Measurements from ENCODE around the gene CEND1.

Gene CEND1

DNA sequence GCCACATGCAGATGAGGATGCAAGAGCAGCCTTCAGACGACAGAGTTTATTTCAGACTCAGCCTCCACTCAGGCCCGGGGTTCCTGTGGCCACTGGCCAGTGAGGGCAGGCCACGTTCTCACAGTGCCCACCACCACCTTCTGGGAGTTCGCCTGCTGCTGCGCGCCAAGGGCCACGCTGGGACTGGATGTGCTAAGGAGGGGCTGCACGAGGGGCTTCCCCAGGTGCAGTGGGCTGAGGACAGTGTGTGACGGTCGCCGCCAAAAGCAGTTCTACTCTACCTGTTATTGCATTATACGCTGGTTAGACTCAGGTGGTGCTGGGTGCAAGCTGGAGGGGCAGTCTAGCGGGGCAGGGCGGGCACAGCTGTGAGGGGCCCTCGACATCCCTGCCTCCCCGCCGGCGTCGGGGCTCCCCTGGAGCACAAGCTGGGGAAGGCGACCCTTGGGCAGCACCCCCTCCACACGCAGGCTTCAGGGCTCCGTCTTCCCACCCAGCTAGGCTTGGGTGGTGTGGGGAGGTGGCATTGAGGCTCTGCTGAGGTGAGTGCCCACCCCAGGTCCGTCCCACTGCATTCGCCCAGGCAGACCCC lies 2.7 kb downstream of the CEND1 start:
- Histone ChIP-seq H3K27ac (no peak overlapping the region), H3K4me3 (no peak overlapping the region)

DNA sequence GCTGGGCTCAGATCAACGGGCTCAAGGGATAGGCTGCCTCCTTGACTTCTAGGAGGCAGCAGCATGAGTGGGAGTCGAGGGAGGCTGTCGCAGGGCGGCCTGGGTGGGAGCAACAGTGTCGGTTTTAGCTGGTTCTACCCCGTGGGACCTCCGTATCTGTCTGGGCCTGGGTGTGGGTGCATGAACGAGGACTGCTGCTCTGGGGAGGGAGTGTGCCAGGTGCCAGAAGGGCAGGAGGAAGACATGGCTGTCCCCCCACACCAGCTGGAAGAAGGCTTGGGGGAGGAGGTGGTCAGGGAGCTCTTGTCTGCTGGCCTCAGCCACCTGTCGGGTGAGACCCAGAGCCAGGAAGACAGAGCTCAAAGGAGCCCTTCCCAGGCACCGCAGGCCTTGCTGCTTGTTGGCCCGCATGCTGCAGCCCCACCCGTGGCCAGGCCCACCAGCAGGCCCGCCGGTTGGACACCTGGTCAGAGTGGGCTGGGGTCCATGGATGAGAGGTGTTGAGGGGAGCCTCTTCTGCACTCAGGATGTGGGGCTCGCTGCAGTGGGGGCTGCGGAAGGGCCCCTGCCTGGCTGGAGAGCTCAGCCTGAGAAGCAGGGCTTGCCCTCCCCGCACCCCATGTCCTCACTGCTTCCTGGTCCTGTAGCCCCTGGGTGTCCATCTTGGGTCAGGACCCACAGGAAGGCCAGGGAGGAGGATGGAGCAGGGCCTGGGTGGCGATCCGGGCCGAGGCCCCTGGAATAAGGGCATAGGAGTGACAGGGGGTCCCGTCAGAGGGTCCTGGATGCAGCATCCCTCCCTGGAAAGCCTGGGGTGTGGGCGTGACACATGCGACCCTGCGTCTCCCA lies 3.4 kb downstream of the CEND1 start:
- H3K27ac ChIP-seq: no peak overlapping the region
- H3K4me3 ChIP-seq: no peak overlapping the region

GRCh38 chr11:783581-784015 lies 6.3 kb downstream of the CEND1 start:
- peak overlapping the region in 6 of 21 experiments; percentile 5 to 60 (median 30) for H3K27ac ChIP-seq
- no peak overlapping the region for H3K4me3 ChIP-seq

DNA sequence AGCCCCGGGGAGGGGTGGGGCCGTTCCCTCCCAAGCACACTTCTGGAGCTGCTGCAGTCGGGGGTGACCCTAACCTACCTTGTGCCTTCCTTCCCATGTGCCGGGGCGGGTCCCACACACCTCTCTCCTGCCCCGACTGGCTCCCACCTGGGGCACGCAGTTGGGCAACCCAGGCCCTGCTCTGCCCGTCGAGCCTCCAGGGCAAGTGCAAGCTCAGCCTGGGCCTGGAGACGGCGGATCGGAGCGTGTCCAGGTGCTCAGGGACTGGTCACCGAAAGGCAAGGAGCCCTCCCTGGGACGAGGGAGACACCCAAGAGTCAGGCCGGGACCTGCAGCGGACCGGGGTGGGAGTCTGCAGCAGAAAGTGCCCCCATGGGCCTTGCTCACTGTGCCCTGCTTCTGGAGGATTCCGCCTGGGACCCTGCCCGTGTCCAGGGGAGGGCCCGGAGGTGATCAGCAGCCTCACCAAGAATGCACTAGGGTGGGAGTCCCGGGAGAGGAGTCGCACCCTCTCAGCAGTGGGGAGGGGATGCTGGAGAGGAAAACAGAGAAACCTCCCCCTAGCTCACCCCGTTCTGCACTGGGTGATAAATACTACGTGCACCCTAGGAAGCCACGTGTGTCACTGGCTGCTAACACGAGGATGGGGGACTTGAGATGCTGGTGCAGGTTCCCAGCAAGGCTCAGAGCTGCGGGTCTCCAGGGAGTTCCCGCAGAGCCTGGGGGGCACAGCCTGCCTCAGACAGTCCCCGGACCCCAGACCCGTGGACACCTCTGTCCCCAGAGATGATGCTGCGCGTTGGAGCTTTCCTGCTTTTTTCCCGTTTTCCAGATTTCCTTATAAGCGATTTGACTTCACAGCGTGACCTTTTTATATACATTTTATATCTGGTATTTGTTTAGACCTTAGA lies 7.4 kb downstream of the CEND1 start:
- Histone ChIP-seq H3K27ac (peak overlapping the region in 2 of 21 experiments; percentile 54 to 60), H3K4me3 (no peak overlapping the region)

GRCh38 chr11:779955-780532 lies 9.8 kb downstream of the CEND1 start:
- no peak overlapping the region for H3K27ac ChIP-seq
- H3K4me3 ChIP-seq: no peak overlapping the region

DNA sequence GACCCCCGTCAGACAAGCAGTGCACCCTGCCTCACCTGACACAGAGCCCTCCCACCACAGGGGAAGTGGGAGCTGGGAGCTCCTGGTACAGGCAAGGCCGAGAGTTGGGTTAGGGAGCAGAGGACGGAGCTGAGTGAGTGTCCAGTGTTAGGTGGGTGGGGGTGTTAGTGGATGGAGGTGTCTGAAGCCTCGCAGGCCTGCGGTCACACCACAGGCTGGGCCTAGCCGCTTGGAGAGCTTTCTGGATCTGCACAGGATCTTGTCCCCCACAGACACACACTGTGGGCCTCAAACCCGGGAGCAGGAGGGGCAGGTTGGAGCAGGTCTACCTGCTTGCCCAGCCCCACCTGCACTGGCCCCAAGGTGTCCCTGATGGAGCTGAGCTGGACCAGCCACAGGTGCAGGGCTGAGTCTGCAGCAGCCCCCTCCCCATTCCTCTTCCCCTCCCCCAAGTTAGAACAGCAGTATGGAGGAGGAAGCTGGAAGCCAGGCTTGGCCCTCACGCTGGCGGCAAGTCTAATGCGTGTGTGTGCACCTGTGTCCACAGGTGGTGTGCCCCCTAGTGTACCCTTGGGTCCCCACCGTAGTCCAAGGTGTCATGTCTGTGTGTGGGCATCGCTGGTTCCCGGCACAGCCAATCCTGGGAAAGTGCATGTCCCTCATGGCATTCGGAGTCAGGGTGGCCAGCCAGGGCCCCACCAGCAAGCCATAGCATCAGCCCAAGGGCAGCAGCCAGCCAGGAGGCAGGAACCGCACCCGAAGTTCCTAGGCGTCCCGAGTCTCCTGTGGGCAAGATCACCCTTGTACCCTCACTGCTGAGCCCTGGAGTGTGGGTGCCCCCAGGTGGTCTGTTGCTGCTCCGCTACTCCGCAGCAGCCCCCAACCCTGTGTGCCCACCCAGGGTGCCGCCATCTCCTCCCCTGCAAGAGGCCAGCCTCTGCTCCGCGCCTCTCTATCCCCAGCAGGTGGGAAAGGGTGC lies 10.6 kb downstream of the CEND1 start:
- no peak overlapping the region for H3K4me3 ChIP-seq
- peak overlapping the region in 1 of 21 experiments; percentile 6 for H3K27ac ChIP-seq

GRCh38 chr11:777288-778255 lies 12.3 kb downstream of the CEND1 start, which contains the start of gene GATD1:
Gene GATD1 (minus strand): TSS chr11:777487. CDS start chr11:777462, 25 bp downstream.
- H3K4me3 ChIP-seq: peak within 1 kb of the TSS; percentile 57 to 91 (median 88)
- H3K27ac ChIP-seq: peak within 1 kb of the TSS; percentile 74 to 97 (median 93)

GRCh38 chr11:776561-777287 lies 13.2 kb downstream of the CEND1 start:
- peak overlapping the region; percentile 57 to 91 (median 88) for H3K4me3 ChIP-seq
- H3K27ac ChIP-seq: peak overlapping the region; percentile 74 to 97 (median 93)

- Histone ChIP-seq H3K27ac (peak overlapping the region in 18 of 21 experiments; percentile 78 to 97 (median 94)), H3K4me3 (peak overlapping the region; percentile 57 to 91 (median 88))
These were observed 13.7 kb downstream of the CEND1 start for GRCh38 chr11:776263-776560.

DNA sequence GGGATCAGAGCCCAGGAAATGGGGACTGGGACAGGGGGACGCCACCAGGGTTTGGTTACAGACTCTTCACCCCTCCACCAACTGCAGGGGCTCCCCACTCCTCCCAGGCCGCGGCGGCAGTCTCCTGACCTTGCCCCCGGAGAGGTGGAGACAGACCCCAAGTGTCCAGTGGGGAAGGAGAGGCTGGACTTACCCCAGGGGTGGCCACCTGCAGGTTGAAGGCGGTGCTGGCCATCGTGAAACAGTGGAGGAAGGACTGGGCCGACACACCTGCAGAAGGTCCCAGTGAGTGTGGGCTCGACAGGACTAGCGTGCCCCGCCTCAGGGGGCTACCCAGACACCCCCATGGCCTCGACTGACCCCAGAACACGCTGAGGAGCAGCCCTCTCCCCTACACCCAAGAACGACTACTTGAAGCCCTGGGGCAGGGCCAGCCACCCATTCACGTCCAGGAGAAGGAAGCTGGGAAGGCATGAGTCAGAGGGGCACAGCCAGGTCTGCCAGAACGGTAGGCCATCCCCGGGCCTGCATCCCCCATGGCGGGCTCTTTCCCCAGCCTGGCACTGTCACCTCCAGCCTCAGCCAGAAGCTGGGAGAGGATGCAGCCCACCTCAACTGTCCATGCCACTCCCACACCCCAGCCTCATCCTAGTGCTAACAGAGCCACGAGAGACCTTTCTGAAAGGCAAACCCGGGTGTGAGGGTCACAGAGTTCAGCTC lies 14.9 kb downstream of the CEND1 start:
- no peak overlapping the region for H3K4me3 ChIP-seq
- peak overlapping the region in 2 of 21 experiments; percentile 24 to 58 for H3K27ac ChIP-seq

GRCh38 chr11:773830-774229 lies 16.1 kb downstream of the CEND1 start:
- no peak overlapping the region for H3K27ac ChIP-seq

DNA sequence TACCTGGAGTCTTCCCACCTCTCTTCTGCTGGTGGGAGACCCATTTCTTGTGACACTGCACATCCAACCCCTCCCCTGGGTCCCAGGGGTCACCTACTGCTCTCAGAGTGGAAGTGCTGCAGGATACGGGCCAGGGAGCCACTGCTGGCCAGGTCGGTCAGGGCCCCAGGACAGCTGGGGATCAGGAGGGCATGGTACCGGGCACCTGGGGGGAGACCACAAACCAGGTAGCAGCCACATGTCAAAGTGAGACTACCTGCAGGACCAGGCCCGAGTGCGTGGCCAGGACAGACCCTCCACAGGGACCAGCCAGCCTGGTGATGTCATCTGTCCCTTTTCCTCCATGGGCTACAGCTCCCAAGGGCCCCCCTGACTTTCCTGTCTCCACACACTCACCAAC lies 16.5 kb downstream of the CEND1 start:
- no peak overlapping the region for H3K27ac ChIP-seq
- H3K4me3 ChIP-seq: no peak overlapping the region

More at GRCh38 chr11:773830-774229, 16.1 kb downstream of the CEND1 start:
- no peak overlapping the region for H3K4me3 ChIP-seq

- H3K4me3 ChIP-seq: no peak overlapping the region
- no peak overlapping the region for H3K27ac ChIP-seq
These were observed 17.2 kb downstream of the CEND1 start for GRCh38 chr11:772429-773390.

DNA sequence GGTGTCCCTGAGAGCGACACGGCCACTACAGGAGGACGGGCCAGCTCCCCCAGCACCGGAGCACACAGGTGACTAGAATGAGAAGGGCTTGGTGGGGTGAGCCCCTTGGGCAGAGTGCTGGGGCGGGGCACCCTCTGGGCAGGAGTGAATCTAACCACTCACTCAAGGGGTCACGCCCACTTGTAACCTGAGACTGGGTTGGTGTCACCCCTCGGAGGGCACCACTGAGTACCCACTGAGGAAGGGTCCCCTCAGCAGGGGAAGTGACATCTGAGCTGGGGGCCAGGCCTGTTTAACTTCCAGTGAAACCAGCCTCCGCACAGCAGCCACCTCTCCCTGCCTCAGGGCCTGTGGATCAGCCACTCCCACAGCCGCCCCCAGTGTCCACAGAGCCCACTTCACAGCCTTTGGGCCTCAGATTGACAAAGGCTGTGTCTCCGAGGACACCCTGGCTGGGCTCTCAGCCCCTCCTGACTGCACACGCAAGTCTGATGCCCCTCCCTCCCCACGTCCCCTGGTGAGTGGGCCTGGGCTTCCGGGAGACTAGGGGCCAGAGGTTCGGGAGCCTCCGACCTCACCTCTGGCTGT lies 18.2 kb downstream of the CEND1 start:
- Histone ChIP-seq H3K4me3 (no peak overlapping the region), H3K27ac (no peak overlapping the region)
